Breast epithelium (tissue), 3 donors: Measurements from ENCODE around the gene KCNG2.

Source experiments
- POLR2A ChIP-seq: fragments of 450-650 bp; IDR thresholded peaks from one replicate; pipeline ENCODE4 v1.6.1; 2016; ENCODE audit warnings: antibody characterized with exemption, mild to moderate bottlenecking, moderate library complexity
- POLR2AphosphoS5 ChIP-seq, 3 donors: sonication (generic); formaldehyde crosslinking; IDR thresholded peaks; one replicate each; pipeline ENCODE4 v1.6.1; 2017; ENCODE audit warnings: antibody characterized with exemption in 3 of 3
- TF ChIP-seq, protein P1 (sequence below), 3 donors: fragments of 450-650 bp; IDR thresholded peaks; one replicate each; pipeline ENCODE4 v1.5.1; 2016 to 2017; ENCODE audit warnings: antibody characterized with exemption in 3 of 3, mild to moderate bottlenecking in 3 of 3, moderate library complexity in 3 of 3

GRCh38 chr18:79942786-79943607 lies 145.3 kb downstream of the KCNG2 start:
- TF ChIP-seq, protein P1, sequence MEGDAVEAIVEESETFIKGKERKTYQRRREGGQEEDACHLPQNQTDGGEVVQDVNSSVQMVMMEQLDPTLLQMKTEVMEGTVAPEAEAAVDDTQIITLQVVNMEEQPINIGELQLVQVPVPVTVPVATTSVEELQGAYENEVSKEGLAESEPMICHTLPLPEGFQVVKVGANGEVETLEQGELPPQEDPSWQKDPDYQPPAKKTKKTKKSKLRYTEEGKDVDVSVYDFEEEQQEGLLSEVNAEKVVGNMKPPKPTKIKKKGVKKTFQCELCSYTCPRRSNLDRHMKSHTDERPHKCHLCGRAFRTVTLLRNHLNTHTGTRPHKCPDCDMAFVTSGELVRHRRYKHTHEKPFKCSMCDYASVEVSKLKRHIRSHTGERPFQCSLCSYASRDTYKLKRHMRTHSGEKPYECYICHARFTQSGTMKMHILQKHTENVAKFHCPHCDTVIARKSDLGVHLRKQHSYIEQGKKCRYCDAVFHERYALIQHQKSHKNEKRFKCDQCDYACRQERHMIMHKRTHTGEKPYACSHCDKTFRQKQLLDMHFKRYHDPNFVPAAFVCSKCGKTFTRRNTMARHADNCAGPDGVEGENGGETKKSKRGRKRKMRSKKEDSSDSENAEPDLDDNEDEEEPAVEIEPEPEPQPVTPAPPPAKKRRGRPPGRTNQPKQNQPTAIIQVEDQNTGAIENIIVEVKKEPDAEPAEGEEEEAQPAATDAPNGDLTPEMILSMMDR (IDR thresholded peaks at IDR 0.05) = no peak
- TF ChIP-seq POLR2AphosphoS5 (IDR thresholded peaks at IDR 0.05) = no peak
- no peak for TF ChIP-seq POLR2A
